NCI-H82 treated with DMSO at 0.1 percent for 48 hours (cell line): ENCODE measurements around the gene THOC2.
"Not testable (repeated sequence)": the region's sequence is repeated elsewhere in the genome, so short reads cannot be mapped to it uniquely, and the experiment has no call there.

Source experiments
- DNase-seq: peaks from one replicate; lab custom pipeline; 2025; ENCODE audit not compliant: unreplicated experiment; lab: John Stamatoyannopoulos, UW

Gene THOC2

DNA sequence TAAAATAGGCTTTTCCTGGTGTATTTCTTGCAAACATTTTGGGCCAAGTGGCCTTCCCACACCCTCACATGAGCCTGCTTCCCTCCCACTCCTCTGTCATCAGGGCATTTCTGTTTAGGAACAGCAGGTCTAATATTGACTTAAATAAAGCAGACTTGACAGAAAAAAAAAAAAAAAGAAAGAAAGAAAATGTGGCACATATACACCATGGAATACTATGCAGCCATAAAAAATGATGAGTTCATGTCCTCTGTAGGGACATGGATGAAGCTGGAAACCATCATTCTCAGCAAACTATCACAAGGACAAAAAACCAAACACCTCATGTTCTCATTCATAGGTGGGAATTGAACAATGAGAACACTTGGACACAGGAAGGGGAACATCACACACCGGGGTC is 2.3 kb upstream of the THOC2 start:
- not testable (repeated sequence) for DNase-seq

DNA sequence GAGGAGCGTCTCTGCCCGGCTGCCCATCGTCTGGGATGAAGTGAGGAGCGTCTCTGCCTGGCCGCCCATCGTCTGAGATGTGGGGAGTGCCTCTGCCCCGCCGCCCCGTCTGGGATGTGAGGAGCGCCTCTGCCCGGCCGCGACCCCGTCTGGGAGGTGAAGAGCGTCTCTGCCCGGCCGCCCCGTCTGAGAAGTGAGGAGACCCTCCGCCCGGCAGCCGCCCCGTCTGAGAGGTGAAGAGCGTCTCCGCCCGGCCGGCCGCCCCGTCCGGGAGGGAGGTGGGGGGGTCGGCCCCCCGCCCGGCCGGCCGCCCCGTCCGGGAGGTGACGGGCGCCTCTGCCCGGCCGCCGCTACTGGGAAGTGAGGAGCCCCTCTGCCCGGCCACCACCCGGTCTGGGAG is 1.2 kb upstream of the THOC2 start:
- not testable (repeated sequence) for DNase-seq

DNA sequence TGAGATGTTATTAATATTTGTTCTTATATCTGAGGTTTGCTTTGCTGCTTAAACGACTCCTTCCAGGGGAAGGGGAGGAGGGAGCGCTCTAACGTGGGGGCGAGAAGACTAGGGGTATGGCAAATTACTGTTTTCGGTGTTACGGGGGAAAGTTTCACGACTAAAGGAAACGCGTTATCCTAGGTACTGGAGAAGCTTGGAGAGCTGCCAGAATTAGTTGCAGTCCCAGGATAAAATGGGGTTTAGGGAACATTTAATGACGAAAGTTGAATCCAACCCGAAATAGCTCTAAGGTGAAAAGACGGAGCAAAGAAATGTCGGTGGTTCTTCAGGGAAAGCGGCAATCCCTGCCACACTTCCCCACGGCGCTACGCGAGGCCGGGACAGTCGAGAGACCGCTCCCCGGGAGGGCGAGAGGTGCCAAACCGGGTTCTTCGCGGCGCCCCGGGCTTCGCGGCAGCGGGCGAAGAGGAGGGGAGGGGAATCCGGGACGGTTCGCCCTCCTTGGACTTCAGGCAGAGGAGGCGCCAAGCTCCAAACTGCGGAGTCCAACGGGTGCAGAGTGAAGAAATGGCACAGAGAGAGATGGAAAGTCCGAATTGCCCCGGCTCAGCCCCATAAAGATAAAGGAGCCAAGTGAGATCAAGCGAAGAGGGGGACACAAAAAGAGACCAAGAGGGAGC is 724 bp downstream of the THOC2 start:
- DNase-seq = no peak

DNA sequence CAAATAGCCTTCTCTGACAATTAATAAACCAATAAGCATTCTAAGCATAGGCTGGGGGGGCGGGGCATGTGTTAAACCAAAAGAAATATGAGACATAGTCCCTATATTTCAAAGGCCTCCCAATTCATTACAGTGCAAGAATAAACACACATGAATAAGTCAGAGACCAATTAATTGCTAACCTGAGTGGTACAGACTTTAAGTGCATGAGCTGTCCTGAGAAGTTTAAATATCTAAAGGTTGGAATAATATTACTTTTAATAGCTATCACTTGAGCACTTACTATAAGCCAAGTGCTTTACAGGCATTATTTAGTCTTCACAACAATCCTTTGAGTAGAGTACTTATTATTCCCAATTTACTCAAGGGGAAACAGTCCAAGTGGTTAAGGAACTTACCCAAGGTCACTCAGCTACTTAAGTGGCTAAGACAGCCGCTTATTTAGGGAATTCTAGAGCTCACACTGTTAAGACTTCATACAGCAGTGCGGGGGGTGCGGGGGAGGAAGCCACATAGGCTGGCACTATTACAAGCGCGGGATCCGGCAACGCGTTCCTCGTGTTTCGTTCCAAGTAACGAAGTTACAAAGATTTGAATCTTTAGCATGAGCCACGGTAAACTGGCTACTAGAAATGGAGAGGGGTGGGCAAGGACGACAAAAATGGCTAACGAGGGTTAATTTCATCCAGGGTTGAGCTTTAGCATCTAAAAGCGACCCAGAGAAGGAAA is 1.4 kb downstream of the THOC2 start:
- DNase-seq = peak; percentile 34

DNA sequence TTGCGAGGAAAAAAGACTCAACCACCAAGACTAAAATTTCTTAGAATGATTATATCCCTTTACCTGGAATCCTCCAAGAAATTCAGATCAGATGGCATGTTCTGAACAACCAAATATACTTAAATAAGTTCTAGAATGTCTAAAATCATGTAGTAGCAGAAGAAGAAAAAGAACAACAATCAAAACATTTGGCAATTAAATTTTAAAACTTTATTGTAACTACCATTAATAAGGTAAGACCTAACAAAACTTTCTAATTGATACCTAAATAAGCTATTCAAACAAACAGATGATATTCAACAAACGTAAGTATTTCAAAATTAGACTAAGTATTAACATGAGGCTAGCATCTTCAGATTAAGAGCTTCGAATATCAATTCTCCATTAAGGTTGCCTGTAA is 4.3 kb downstream of the THOC2 start:
- DNase-seq = no peak

DNA sequence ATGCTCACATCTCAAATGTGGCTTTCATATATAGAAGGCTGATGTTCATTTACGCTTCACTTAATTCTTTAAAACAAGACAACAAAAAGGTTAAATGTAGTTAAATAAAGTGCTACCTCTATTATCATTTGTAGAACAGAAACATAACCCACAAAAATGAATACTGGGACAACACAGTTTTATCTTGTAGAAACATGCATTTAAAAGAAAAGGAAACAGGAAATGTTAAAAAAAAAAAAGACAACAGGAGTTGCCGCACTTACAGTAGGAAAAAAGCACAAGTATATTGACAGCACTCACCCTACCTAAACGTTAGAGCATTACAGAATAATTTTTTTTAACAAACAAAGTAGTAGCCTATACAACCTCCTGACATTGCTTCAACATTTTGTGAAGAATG is 4.8 kb downstream of the THOC2 start:
- no peak for DNase-seq

DNA sequence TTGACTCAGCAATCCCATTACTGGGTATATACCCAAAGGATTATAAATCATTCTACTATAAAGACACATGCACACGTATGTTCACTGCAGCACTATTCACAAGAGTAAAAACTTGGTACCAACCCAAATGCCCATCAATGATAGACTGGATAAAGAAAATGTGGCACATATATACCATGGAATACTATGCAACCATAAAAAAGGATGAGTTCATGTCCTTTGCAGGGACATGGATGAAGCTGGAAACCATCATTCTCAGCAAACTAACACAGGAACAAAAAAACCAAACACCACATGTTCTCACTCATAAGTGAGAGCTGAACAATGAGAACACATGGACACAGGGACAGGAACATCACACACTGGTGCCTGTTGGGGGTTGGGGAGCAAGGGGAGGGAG is 10.7 kb downstream of the THOC2 start:
- not testable (repeated sequence) for DNase-seq

DNA sequence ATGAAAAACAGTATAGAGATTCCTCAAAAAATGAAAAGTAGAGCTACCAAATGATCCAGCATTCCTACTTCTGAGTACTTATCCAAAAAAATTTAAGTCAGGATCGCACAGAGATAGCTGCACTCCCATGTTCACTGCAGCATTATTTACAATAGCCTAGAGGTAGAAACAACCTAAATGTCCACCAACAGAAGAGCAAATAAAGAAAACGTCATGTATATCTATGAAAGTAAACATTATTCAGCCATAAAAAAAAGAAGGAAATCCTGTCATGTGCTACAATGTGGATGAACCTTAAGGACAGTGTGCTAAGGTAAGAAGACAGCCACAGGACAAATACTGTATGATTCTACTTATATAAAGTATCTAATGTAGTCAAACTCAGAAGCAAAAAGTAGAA is 12.4 kb downstream of the THOC2 start:
- DNase-seq = no peak

DNA sequence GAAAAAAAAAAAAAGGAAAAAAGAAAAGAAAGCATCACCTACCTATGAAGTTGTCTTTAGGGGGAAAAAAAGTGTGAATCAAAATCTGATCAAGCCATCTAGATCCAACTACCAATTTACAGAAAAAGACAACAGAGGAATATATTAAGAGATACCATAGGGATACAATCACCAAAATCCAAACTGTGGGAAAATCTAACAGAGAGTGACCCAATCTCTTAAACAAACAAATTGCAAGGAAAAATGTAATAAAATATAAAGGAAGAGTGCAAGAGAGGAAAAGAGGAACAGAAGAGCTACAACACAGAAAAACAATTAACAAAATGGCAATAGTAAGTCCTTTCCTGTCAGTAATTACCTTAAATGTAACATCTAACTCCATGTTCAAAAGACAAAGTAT is 19.0 kb downstream of the THOC2 start:
- DNase-seq = no peak

DNA sequence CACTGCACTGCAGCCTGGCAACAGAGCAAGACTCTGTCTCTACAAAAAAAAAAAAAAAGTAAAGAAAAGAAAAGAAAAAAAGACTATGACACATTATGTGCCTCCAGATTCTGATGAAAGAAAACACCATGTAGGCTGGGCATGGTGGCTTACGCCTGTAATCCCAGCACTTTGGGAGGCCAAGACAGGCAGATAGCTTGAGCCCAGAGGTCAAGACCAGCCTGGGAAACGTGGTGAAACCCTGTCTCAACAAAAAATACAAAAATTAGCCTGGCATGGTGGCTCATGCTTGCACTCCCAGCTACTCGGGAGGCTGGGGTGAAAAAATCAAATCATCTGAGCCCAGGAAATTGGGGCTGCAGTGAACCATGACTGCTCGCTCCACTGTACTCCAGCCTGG is 19.4 kb downstream of the THOC2 start:
- DNase-seq = no peak

DNA sequence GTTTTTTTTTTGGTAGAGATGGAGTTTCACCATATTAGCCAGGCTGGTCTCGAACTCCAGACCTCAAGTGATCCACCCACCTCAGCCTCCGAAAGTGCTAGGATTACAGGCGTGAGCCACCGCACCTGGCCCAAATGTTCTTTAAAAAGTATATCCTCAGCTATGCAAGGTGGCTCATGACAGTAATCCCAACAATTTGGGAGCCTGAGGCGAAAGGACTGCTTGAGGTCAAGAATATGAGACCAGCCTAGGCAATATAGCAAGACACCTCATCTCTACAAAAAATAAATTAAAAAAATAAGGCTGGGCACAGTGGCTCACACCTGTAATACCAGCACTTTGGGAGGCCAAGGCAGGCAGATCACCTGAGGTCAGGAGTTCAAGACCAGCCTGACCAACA is 21.7 kb downstream of the THOC2 start:
- not testable (repeated sequence) for DNase-seq

DNA sequence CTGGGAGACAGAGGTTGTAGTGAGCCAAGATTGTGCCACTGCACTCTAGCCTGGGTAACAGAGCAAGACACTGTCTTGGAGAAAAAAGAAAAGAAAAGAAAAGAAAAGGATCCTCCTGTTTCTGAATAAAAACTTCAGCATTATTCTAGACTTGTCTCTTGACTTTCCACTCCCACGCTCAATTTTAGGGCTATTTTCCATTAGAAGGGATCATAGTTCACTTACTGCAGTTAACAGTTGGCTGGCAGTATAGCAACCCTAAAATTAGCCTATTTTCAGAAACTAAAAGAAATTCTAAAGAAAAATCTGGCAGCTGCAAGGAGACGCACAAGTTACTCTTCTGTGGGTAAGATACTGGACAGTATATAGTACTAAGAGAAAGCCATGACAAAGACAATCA is 28.1 kb downstream of the THOC2 start:
- no peak for DNase-seq

DNA sequence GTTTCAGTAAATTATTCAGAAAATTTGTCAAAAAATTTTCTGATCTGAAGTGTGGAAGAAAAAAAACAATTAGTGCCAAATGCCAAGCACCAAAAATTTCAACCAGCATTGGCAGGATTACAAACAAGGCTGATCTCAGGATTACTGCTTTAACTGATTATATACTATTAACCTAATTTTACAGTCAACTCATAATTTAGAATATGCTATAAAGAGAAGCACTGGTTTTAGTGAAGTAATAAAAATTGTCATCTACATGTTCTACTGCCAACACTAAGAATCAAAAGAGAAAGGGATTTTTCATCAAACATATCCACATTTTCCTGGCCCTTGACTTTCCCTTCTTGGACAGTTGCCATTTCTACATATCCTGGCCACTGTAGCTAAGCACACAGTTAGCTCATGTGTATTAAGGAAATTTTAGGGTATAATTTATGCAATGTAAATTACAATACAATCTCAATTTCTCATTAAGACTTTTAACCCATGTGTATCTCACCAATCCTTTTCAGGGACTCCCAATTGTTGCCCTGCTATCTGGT is 33.8 kb downstream of the THOC2 start:
- DNase-seq = no peak

DNA sequence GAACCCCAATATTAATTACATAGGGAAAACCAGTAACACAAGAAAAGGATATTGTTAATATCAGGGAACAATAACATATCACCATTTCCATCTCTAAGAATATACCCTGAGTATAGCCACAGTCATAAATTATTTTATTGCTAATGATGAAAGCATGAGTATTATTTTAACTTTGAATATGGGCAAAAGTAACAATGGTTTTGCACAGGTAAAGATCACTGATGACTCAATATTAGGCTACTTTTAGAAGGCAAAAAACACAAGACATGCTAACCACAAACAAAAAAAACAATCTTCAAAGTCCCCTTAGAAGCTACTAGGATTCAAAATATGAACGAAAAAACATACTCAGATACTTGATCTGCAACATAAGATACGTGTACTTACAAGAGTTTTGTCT is 36.5 kb downstream of the THOC2 start:
- DNase-seq = no peak

DNA sequence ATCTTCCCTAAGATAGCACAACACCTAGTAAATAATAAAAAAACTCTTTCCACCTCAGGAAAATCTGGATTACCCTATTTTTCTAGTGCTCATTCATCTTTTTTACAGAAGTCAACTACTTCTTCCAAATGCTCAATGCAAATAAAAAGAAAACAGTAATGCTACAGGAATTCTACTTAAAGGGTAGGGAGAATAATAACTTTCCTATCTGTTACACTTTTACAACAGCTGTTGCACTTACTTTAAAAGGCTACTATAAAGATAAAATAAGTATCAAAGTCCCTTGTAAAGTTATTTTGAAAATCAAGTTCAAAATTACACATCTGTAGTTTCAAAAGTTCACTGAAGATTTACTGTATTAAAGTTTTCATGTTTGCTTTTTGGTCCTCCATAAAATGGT is 37.6 kb downstream of the THOC2 start:
- DNase-seq = no peak

DNA sequence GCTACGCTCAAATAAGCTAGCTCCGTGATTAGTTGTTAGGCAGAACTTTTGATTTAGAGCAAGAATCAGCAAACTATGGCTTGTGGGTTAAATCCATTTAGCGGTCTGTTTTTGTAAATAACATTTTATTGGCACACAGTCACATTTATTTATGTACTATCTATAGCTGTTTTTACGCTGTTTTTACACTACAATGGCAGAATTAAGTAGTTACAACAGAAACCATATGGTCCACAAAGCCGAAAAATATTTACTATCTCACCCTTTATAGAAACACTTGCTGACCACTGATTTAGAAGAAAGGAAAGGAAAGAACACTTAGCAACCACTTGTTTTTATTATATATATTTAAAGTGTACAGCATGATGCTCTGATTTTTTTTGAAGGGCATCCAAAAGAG is 41.1 kb downstream of the THOC2 start:
- DNase-seq = no peak

DNA sequence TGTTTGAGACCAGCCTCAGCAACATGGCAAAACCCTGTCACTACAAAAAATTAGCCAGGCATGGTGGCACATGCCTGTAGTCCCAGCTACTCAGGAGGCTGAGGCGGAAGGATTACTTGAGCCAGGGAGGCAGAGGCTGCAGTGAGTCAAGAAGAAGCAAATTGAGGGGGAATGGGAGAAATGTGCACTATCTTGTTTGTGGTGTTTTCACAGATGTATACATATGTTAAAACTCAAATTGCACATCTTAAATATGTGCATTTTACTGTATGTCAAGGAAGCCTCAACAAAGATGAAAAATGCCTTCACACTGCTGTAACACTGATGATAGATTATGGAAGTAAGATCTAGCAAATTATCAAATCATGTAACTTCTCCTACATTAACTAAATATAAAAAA is 44.3 kb downstream of the THOC2 start:
- DNase-seq = no peak

DNA sequence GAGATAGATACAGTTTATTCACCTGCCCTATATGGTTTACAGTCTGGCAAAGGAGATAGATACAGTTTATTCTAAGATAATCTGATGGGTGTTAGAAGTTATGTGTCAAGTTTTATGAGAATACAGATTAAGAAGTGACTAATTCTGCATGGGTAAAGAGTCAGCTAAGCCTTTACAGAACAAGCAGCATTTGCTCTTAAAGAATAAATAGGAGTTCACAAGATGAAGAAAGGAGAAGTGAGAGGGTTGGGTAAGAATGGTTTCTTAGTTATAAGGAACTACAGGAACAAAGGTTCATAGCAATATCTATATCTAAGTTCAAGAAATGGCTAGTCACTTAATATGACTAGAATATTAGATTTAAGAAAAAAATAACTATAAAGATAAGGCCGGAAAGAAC is 47.6 kb downstream of the THOC2 start:
- DNase-seq = no peak

DNA sequence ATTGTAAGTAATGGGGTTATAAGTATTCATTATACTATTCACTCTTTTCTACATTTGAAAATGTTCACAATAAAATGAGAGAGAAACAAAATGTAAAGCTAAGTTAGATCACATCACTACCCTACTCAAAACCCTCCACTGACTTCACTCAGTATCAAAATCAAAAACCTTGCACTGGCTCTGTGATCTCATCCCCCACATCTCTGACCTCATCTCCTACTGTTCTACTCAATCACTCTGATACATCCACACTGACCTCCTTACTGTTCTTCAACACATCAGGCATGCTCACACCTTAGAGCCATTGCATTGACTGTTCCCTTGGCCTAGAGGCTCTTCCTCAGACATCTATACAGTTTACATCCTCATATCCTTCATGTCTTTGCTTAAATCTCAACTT is 50.7 kb downstream of the THOC2 start:
- DNase-seq = no peak

DNA sequence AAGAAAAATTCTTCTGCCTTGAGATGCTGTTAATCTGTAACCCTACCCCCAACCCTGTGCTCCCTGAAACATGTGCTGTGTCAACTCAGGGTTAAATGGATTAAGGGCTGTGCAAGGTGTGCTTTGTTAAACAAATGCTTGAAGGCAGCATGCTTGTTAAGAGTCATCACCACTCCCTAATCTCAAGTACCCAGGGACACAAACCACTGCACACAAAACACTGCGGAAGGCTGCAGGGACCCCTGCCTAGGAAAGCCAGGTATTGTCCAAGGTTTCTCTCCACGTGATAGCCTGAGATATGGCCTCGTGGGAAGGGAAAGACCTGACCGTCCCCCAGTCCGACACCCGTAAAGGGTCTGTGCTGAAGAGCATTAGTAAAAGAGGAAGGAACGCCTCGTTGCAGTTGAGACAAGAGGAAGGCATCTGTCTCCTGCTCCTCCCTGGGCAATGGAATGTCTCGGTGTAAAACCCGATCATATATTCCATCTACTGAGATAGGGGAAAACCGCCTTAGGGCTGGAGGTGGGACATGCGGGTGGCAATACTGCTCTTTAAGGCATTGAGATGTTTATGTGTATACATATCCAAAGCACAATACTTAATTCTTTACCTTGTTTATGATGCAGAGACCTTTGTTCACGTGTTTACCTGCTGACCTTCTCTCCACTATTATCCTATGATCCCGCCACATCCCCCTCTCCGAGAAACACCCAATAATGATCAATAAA is 53.0 kb downstream of the THOC2 start:
- not testable (repeated sequence) for DNase-seq

DNA sequence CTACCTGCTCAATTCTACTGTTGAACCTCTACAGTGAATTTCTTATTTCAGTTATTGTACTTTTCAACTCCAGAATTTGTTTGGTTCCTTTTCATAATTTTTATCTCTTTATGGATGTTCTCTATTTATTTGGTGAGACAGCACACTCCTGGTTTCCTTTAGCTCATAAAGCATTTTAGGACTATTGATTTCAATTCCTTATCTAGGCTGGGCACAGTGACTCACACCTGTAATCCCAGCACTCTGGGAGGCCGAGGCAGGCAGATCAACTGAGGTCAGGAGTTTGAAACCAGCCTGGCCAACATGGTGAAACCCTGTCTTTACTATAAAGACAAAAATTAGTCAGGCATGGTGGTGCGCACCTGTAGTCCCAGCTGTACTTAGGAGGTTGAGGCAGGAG is 57.7 kb downstream of the THOC2 start:
- no peak for DNase-seq

DNA sequence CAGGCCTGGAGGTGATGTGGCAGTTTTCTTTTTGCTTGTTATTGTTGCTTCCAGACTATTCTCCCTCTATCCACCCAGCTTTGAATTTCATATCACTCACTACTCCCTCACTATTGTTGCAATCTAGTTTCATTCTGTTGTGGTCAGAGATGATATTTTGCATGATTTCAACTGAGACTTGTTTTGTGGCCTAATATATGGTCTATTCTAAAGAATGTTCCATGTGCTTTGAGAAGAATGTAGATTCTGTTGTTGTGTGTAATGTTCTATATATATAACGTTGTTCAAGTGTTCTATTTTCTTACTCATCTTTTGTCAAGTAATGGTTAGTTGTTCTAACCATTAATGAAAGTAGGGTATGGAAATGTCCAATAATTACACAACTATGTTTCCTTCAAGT is 59.0 kb downstream of the THOC2 start:
- DNase-seq = no peak
